ENCODE results near the gene SELENOF.
A peak's percentile ranks its signal among the peaks of the same experiment; 100 is the strongest.

The SELENOF gene

GRCh38 chr1:86916752-86917151, 2.8 kb upstream of the SELENOF start:
- peaks cover 0 to 21% (median 16%) of the 10 kb centered on the region in 4 donors for H3K4me1 ChIP-seq
- H3K4me3 ChIP-seq = no peak overlapping the region
- no peaks in the 10 kb centered on the region for H3K27me3 ChIP-seq
- H3K27ac ChIP-seq = no peak overlapping the region
- intact Hi-C loops (cut with DNase I; ENCODE audit: low total_unique reads) = loop anchor here (5.0 to 10.0 kb wide), 2 partner anchors 209 to 418 kb away; no protein-coding TSS in a partner anchor
- H3K36me3 ChIP-seq = no peaks in the 10 kb centered on the region
- TF ChIP-seq CTCF (IDR thresholded peaks at IDR 0.05) = no peak
- H3K9me3 ChIP-seq = no peaks in the 10 kb centered on the region
- DNase-seq = no peak

- Histone ChIP-seq H3K27me3 (no peaks in the 10 kb centered on the region), H3K9me3 (no peaks in the 10 kb centered on the region), H3K4me3 (peak overlapping the region; percentile 79 to 92), H3K27ac (peak overlapping the region; percentile 87 to 92), H3K4me1 (peaks cover 0 to 28% (median 21%) of the 10 kb centered on the region in 4 donors), H3K36me3 (no peaks in the 10 kb centered on the region)
- no peak for TF ChIP-seq CTCF (IDR thresholded peaks at IDR 0.05)
- DNase-seq = no peak
- intact Hi-C loops (cut with DNase I; ENCODE audit: low total_unique reads) = loop anchor here (5.0 to 10.0 kb wide), 2 partner anchors 208 to 419 kb away; no protein-coding TSS in a partner anchor
These were observed 1.9 kb upstream of the SELENOF start for GRCh38 chr1:86915737-86916235.

GRCh38 chr1:86914998-86915736, 1.2 kb upstream of the SELENOF start:
- no peaks in the 10 kb centered on the region for H3K9me3 ChIP-seq
- peak overlapping the region; percentile 79 to 92 for H3K4me3 ChIP-seq
- TF ChIP-seq CTCF (IDR thresholded peaks at IDR 0.05) = no peak
- H3K27ac ChIP-seq = peak overlapping the region; percentile 87 to 92
- peaks cover 0 to 31% (median 22%) of the 10 kb centered on the region in 4 donors for H3K4me1 ChIP-seq
- peak; percentile 50 to 79 for DNase-seq
- H3K36me3 ChIP-seq = no peaks in the 10 kb centered on the region
- intact Hi-C loops (cut with DNase I; ENCODE audit: low total_unique reads) = loop anchor here (5.0 to 10.0 kb wide), 2 partner anchors 208 to 420 kb away; no protein-coding TSS in a partner anchor
- no peaks in the 10 kb centered on the region for H3K27me3 ChIP-seq

- H3K4me3 ChIP-seq = peak within 1 kb of the TSS; percentile 79 to 92
- no peak for DNase-seq
- no peaks in the 10 kb centered on the region for H3K27me3 ChIP-seq
- H3K27ac ChIP-seq = peak within 1 kb of the TSS; percentile 87 to 92
- no peak for TF ChIP-seq CTCF (IDR thresholded peaks at IDR 0.05)
- no peaks in the 10 kb centered on the region for H3K36me3 ChIP-seq
- H3K4me1 ChIP-seq = peaks cover 0 to 31% (median 22%) of the 10 kb centered on the region in 4 donors
- no peaks in the 10 kb centered on the region for H3K9me3 ChIP-seq
- intact Hi-C loops (cut with DNase I; ENCODE audit: low total_unique reads) = loop anchor here (10.0 kb wide), 1 partner anchor 420 kb away; no protein-coding TSS in a partner anchor
These were observed 673 bp upstream of the SELENOF start, which contains the start of gene HS2ST1 for GRCh38 chr1:86914601-86914997. HS2ST1 (plus strand) TSS chr1:86914635.

GRCh38 chr1:86913399-86913895, 479 bp downstream of the SELENOF start:
- no peak for DNase-seq
- Histone ChIP-seq H3K9me3 (no peaks in the 10 kb centered on the region), H3K27me3 (no peaks in the 10 kb centered on the region), H3K4me1 (peaks cover 0 to 32% (median 24%) of the 10 kb centered on the region in 4 donors), H3K4me3 (peak overlapping the region; percentile 79 to 92), H3K27ac (peak overlapping the region; percentile 81 to 87), H3K36me3 (no peaks in the 10 kb centered on the region)
- no peak for TF ChIP-seq CTCF (IDR thresholded peaks at IDR 0.05)
- intact Hi-C loops (cut with DNase I; ENCODE audit: low total_unique reads) = loop anchor here (10.0 kb wide), 1 partner anchor 421 kb away; no protein-coding TSS in a partner anchor

Measured in tibial artery (tissue), 4 donors.